HEK293 (cell line): ENCODE data around the gene SOCS1.

Source experiments
- CTCF ChIA-PET: fragments of 350-600 bp; formaldehyde crosslinking; extraction: SDS; loops from one replicate; lab custom pipeline; 2021; ENCODE audit warnings: antibody characterized with exemption; lab: Yijun Ruan, JAX
- POLR2A ChIA-PET: fragments of 300-600 bp; formaldehyde crosslinking; extraction: SDS; loops from one replicate; lab custom pipeline; 2020; ENCODE audit warnings: antibody characterized with exemption, inconsistent platforms; lab: Yijun Ruan, JAX
- H3K27ac ChIP-seq: fragments of 200-500 bp; sonication (Bioruptor generic); 2 replicates; pipeline ENCODE4 v1.5.1; 2014; ENCODE audit warnings: low read depth, low read length, control low read depth, inconsistent platforms; ENCODE audit errors: extremely low read depth
- H3K36me3 ChIP-seq, 2 experiments: fragments of 200-500 bp in 1 of 2; sonication (Bioruptor generic) in 1 of 2; 1 replicate in 1 of 2; 2 replicates in 1 of 2; pipeline ENCODE4 v1.5.1; 2014 to 2017; ENCODE audit warnings: inconsistent platforms in 2 of 2, low read length in 2 of 2; ENCODE audit not compliant: control insufficient read depth in 2 of 2, insufficient read depth in 1 of 2
- H3K4me1 ChIP-seq: fragments of 200-500 bp; sonication (Bioruptor generic); 2 replicates; pipeline ENCODE4 v1.5.1; 2014; ENCODE audit warnings: mild to moderate bottlenecking, low read length, inconsistent platforms; ENCODE audit not compliant: control insufficient read depth, insufficient read depth
- H3K4me3 ChIP-seq: 2 replicates; pipeline ENCODE4 v1.5.1; 2011; ENCODE audit warnings: low read depth, mild to moderate bottlenecking, control low read depth, low read length, moderate library complexity
- H3K9me3 ChIP-seq: fragments of 200-500 bp; sonication (Bioruptor generic); 2 replicates; pipeline ENCODE4 v1.5.1; 2014; ENCODE audit warnings: low read depth, low read length, inconsistent platforms; ENCODE audit not compliant: control insufficient read depth, insufficient read depth
- EGR2 ChIP-seq: fragments of 450-650 bp; formaldehyde crosslinking; IDR thresholded peaks from 2 replicates; pipeline ENCODE4 v1.5.1; 2016; ENCODE audit warnings: low read depth, missing biosample characterization, missing genetic modification characterization
- ELK4 ChIP-seq: IDR thresholded peaks from 2 replicates; pipeline ENCODE4 v1.6.1; 2011; ENCODE audit warnings: mild to moderate bottlenecking, low read depth, low read length, borderline replicate concordance
- HOXD13 ChIP-seq: sonication (generic); formaldehyde crosslinking; IDR thresholded peaks from 2 replicates; pipeline ENCODE4 v1.8.0; 2022; ENCODE audit warnings: missing genetic modification reagents, borderline replicate concordance
- KLF16 ChIP-seq: fragments of 450-650 bp; formaldehyde crosslinking; IDR thresholded peaks from 2 replicates; pipeline ENCODE4 v1.5.1; 2017; ENCODE audit warnings: missing biosample characterization, missing genetic modification characterization
- SCRT1 ChIP-seq: fragments of 450-650 bp; formaldehyde crosslinking; IDR thresholded peaks from 2 replicates; pipeline ENCODE4 v1.5.1; 2016; ENCODE audit warnings: missing biosample characterization, missing genetic modification characterization, borderline replicate concordance
- ZBTB10 ChIP-seq: fragments of 450-650 bp; formaldehyde crosslinking; IDR thresholded peaks from 2 replicates; pipeline ENCODE4 v1.5.1; 2016; ENCODE audit warnings: missing biosample characterization, missing genetic modification characterization
- ZBTB26 ChIP-seq: fragments of 450-650 bp; formaldehyde crosslinking; optimal IDR thresholded peaks from 2 replicates; pipeline ENCODE3; 2016; ENCODE audit warnings: missing biosample characterization, mild to moderate bottlenecking, missing genetic modification characterization
- ZBTB44 ChIP-seq: fragments of 450-650 bp; IDR thresholded peaks from 2 replicates; pipeline ENCODE4 v1.5.1; 2018; ENCODE audit warnings: missing biosample characterization, mild to moderate bottlenecking, missing genetic modification characterization
- ZBTB8A ChIP-seq: fragments of 450-650 bp; formaldehyde crosslinking; IDR thresholded peaks from 2 replicates; pipeline ENCODE4 v1.5.1; 2016; ENCODE audit warnings: missing biosample characterization, missing genetic modification characterization
- ZFP3 ChIP-seq: fragments of 450-650 bp; formaldehyde crosslinking; IDR thresholded peaks from 2 replicates; pipeline ENCODE4 v1.5.1; 2016; ENCODE audit warnings: low read depth, missing biosample characterization, missing genetic modification characterization
- ZIC2 ChIP-seq: fragments of 450-650 bp; formaldehyde crosslinking; IDR thresholded peaks from 2 replicates; pipeline ENCODE4 v1.5.1; 2016; ENCODE audit warnings: missing biosample characterization, missing genetic modification characterization
- ZNF114 ChIP-seq: fragments of 450-650 bp; formaldehyde crosslinking; IDR thresholded peaks from 2 replicates; pipeline ENCODE4 v1.5.0; 2017; ENCODE audit warnings: missing biosample characterization, missing genetic modification characterization
- ZNF169 ChIP-seq: fragments of 450-650 bp; formaldehyde crosslinking; IDR thresholded peaks from 2 replicates; pipeline ENCODE4 v1.5.1; 2016; ENCODE audit warnings: missing biosample characterization, missing genetic modification characterization
- ZNF174 ChIP-seq: fragments of 450-650 bp; formaldehyde crosslinking; IDR thresholded peaks from 2 replicates; pipeline ENCODE4 v1.5.0; 2017; ENCODE audit warnings: missing biosample characterization, mild to moderate bottlenecking, missing genetic modification characterization
- ZNF184 ChIP-seq: fragments of 450-650 bp; IDR thresholded peaks from 2 replicates; pipeline ENCODE4 v1.5.1; 2018; ENCODE audit warnings: missing biosample characterization, mild to moderate bottlenecking, missing genetic modification characterization
- ZNF37A ChIP-seq: fragments of 450-650 bp; IDR thresholded peaks from 2 replicates; pipeline ENCODE4 v1.5.1; 2018; ENCODE audit warnings: missing biosample characterization, missing genetic modification characterization
- ZNF501 ChIP-seq: fragments of 450-650 bp; formaldehyde crosslinking; IDR thresholded peaks from 2 replicates; pipeline ENCODE4 v1.5.1; 2016; ENCODE audit warnings: missing biosample characterization, missing genetic modification characterization
- ZNF529 ChIP-seq: fragments of 450-650 bp; formaldehyde crosslinking; IDR thresholded peaks from 2 replicates; pipeline ENCODE4 v1.5.1; 2017; ENCODE audit warnings: missing genetic modification characterization, missing biosample characterization; ENCODE audit not compliant: insufficient replicate concordance
- ZNF585B ChIP-seq: fragments of 450-650 bp; formaldehyde crosslinking; IDR thresholded peaks from 2 replicates; pipeline ENCODE4 v1.5.1; 2016; ENCODE audit warnings: missing biosample characterization, missing genetic modification characterization
- ZNF664 ChIP-seq: fragments of 450-650 bp; formaldehyde crosslinking; IDR thresholded peaks from 2 replicates; pipeline ENCODE4 v1.5.1; 2016; ENCODE audit warnings: missing biosample characterization, missing genetic modification characterization
- ZNF776 ChIP-seq: fragments of 450-650 bp; formaldehyde crosslinking; IDR thresholded peaks from 2 replicates; pipeline ENCODE4 v1.5.0; 2017; ENCODE audit warnings: missing biosample characterization, missing genetic modification characterization, borderline replicate concordance
- ZNF843 ChIP-seq: fragments of 450-650 bp; formaldehyde crosslinking; IDR thresholded peaks from 2 replicates; pipeline ENCODE4 v1.5.1; 2016; ENCODE audit warnings: missing biosample characterization, missing genetic modification characterization
- ZSCAN18 ChIP-seq: fragments of 450-650 bp; formaldehyde crosslinking; IDR thresholded peaks from 2 replicates; pipeline ENCODE4 v1.5.1; 2016; ENCODE audit warnings: missing biosample characterization, missing genetic modification characterization

Gene SOCS1

GRCh38 chr16:11236461-11237254, 19.3 kb downstream of the SOCS1 start (continued):
- TF ChIP-seq ZBTB44 (tag by site-specific recombination) = no peak
- no peak for TF ChIP-seq ZNF585B (tag by site-specific recombination)
- no peak for TF ChIP-seq ZNF664 (tag by site-specific recombination)
- TF ChIP-seq HOXD13 (CRISPR knock-in tag) = no peak
- no peak for TF ChIP-seq ZBTB8A (tag by site-specific recombination)

- POLR2A ChIA-PET = interaction anchor here (1.6 kb wide), 1 partner anchor 20 kb away, joined by 5 read pairs; the partner anchor contains the start of gene SOCS1
- TF ChIP-seq ELK4 (no peak), ZNF37A (tag by site-specific recombination) (no peak), ZBTB26 (tag by site-specific recombination) (no peak), ZNF776 (no peak), ZSCAN18 (tag by site-specific recombination) (no peak), ZIC2 (tag by site-specific recombination) (no peak), ZFP3 (no peak), ZNF114 (tag by site-specific recombination) (no peak), EGR2 (tag by site-specific recombination) (no peak), ZNF501 (tag by site-specific recombination) (no peak), ZNF174 (tag by site-specific recombination) (no peak), ZBTB10 (no peak), ZNF169 (tag by site-specific recombination) (no peak), ZNF184 (no peak), ZNF529 (tag by site-specific recombination) (no peak), SCRT1 (tag by site-specific recombination) (no peak), ZNF843 (tag by site-specific recombination) (no peak), KLF16 (tag by site-specific recombination) (no peak)
- TF ChIP-seq, all 188 proteins: peak for 0
- CTCF ChIA-PET = interaction anchor here (1.3 kb wide), 1 partner anchor 20 kb away, joined by 7 read pairs; the partner anchor contains the start of gene SOCS1
- Histone ChIP-seq H3K36me3 (no peaks in the 10 kb centered on the region), H3K4me1 (no peaks in the 10 kb centered on the region), H3K4me3 (no peak overlapping the region), H3K27ac (no peak overlapping the region), H3K9me3 (no peaks in the 10 kb centered on the region)
Observed at GRCh38 chr16:11235703-11235991, 20.4 kb downstream of the SOCS1 start.
